NOMO-1 treated with DMSO at 0.1 percent for 48 hours (cell line): ENCODE data around the gene POU3F1.

Source experiments
- DNase-seq: peaks from one replicate; lab custom pipeline; 2025; ENCODE audit not compliant: unreplicated experiment; lab: John Stamatoyannopoulos, UW

The POU3F1 gene

GRCh38 chr1:38074302-38074677 lies 27.7 kb upstream of the POU3F1 start:
- DNase-seq: no peak

GRCh38 chr1:38073534-38074301 lies 27.1 kb upstream of the POU3F1 start:
- no peak for DNase-seq

- DNase-seq: no peak
Observed at GRCh38 chr1:38072858-38073257, 26.3 kb upstream of the POU3F1 start.

GRCh38 chr1:38071312-38072256 lies 25.0 kb upstream of the POU3F1 start:
- no peak for DNase-seq

GRCh38 chr1:38068980-38069340 lies 22.4 kb upstream of the POU3F1 start:
- DNase-seq: no peak

- no peak for DNase-seq
Observed at GRCh38 chr1:38068220-38068979, 21.8 kb upstream of the POU3F1 start.

- no peak for DNase-seq
Observed at GRCh38 chr1:38064197-38064903, 17.8 kb upstream of the POU3F1 start.

- DNase-seq: no peak
Observed at GRCh38 chr1:38063616-38064015, 17.0 kb upstream of the POU3F1 start.

GRCh38 chr1:38062361-38063288 lies 16.0 kb upstream of the POU3F1 start:
- DNase-seq: no peak

GRCh38 chr1:38061883-38062328 lies 15.3 kb upstream of the POU3F1 start:
- no peak for DNase-seq

- no peak for DNase-seq
Observed at GRCh38 chr1:38061290-38061689, 14.7 kb upstream of the POU3F1 start.

GRCh38 chr1:38060498-38060897 lies 13.9 kb upstream of the POU3F1 start:
- no peak for DNase-seq

GRCh38 chr1:38059635-38060250 lies 13.2 kb upstream of the POU3F1 start:
- DNase-seq: no peak

GRCh38 chr1:38055965-38056364 lies 9.4 kb upstream of the POU3F1 start:
- no peak for DNase-seq

GRCh38 chr1:38055398-38055797 lies 8.8 kb upstream of the POU3F1 start:
- no peak for DNase-seq

- DNase-seq: no peak
Observed at GRCh38 chr1:38053416-38054091, 7.0 kb upstream of the POU3F1 start.

- DNase-seq: no peak
Observed at GRCh38 chr1:38052750-38053415, 6.3 kb upstream of the POU3F1 start.

GRCh38 chr1:38051079-38051543 lies 4.5 kb upstream of the POU3F1 start:
- DNase-seq: no peak
